ENCODE measurements around the gene GOLGA7B.

DNA sequence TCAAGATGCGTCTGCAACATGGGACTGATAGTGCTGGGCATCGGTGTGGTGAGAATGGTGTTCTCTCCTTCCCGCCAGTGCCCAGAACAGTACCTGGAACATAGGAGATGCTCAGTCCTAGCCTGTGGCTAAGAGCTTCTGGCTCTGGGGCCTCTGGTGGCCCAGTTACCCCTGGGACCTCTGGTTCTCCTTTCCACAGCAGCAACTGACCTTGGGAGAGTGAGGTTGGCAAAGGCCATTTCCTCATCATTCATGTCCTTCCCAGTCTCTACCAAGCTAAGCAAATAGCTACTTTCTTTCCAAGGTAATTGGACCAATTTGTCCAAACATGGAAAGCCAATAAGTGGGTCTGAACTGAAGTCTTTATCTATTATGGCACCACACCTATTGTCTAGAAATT, 11.6 kb upstream of the GOLGA7B start:
- TF ChIP-seq, protein P1, sequence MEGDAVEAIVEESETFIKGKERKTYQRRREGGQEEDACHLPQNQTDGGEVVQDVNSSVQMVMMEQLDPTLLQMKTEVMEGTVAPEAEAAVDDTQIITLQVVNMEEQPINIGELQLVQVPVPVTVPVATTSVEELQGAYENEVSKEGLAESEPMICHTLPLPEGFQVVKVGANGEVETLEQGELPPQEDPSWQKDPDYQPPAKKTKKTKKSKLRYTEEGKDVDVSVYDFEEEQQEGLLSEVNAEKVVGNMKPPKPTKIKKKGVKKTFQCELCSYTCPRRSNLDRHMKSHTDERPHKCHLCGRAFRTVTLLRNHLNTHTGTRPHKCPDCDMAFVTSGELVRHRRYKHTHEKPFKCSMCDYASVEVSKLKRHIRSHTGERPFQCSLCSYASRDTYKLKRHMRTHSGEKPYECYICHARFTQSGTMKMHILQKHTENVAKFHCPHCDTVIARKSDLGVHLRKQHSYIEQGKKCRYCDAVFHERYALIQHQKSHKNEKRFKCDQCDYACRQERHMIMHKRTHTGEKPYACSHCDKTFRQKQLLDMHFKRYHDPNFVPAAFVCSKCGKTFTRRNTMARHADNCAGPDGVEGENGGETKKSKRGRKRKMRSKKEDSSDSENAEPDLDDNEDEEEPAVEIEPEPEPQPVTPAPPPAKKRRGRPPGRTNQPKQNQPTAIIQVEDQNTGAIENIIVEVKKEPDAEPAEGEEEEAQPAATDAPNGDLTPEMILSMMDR (conservative IDR thresholded peaks at IDR 0.05), result no peak
- TF ChIP-seq EZH2 (IDR thresholded peaks at IDR 0.05; ENCODE audit: low read depth), result no peak
